ENCODE data around the gene SLC10A7. TPM values are rescaled to one million over a fixed set of nuclear protein-coding genes. Genes with fewer than 3 reads are reported as not detected.
A peak's percentile ranks its signal among the peaks of the same experiment; 100 is the strongest.

The SLC10A7 gene
- total and polyA plus RNA-seq, 7 experiments from 2014 or later = 7.9 to 26.8 (median 15.0) TPM

- peaks cover 0 to 5% (median 0%) of the 10 kb centered on the region in 3 experiments for H3K9me3 ChIP-seq (ENCODE audit: control insufficient read depth in 2 of 3, low read length in 3 of 3)
- POLR2A ChIA-PET = no interaction called here
- no peak overlapping the region for H3K4me3 ChIP-seq (ENCODE audit: low read length)
- Mint-ChIP-seq H3K27ac (no peak overlapping the region), H3K4me3 (no peak overlapping the region), H3K9me3 (peaks cover 7 to 53% (median 16%) of the 10 kb centered on the region in 11 donors), H3K27me3 (peaks cover 0 to 18% (median 14%) of the 10 kb centered on the region in 5 donors), H3K36me3 (peaks cover 0 to 3% (median 0%) of the 10 kb centered on the region in 5 donors), H3K4me1 (no peaks in the 10 kb centered on the region)
- no peak for DNase-seq
- ATAC-seq = no peak
- H3K27ac ChIP-seq (ENCODE audit: low read depth, low read length) = no peak overlapping the region
- H3K4me1 ChIP-seq (ENCODE audit: control insufficient read depth in 2 of 2, insufficient read depth in 2 of 2, low read length in 2 of 2) = no peaks in the 10 kb centered on the region
- intact Hi-C loops (cut with micrococcal nuclease) = no loop called here
- no peaks in the 10 kb centered on the region for H3K27me3 ChIP-seq (ENCODE audit: control insufficient read depth in 2 of 2, insufficient read depth in 2 of 2, low read length in 2 of 2)
- H3K36me3 ChIP-seq (ENCODE audit: control insufficient read depth in 2 of 3, insufficient read depth in 3 of 3, low read length in 3 of 3) = no peaks in the 10 kb centered on the region
- CTCF ChIA-PET = interaction anchor here (0.6 kb wide), 1 partner anchor 40 kb away, joined by 3 read pairs; no protein-coding TSS in a partner anchor
These were observed 12.4 kb upstream of the SLC10A7 start for GRCh38 chr4:146534178-146534577.

DNA sequence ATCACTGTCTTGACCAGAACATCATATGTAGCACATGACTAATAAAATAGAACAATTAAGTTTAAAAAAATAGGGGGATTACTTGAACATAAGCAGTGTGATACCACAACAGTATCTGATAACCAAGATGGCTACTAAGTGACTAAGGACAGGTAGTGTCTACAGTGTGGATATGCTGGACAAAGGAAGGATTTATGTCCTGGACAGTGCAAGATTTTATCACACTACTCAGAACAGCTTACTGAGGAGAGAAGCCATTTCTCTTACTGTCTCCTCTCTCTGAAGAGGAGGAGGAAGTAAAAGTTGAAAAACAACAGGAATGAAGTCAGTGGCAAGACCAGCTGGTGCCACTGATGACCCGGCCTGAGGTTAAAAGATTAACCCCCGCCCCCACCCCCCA, 4.0 kb upstream of the SLC10A7 start:
- H3K27me3 ChIP-seq (ENCODE audit: control insufficient read depth in 2 of 2, insufficient read depth in 2 of 2, low read length in 2 of 2) = no peaks in the 10 kb centered on the region
- no peak overlapping the region for H3K27ac ChIP-seq (ENCODE audit: low read depth, low read length)
- H3K9me3 ChIP-seq (ENCODE audit: control insufficient read depth in 2 of 3, low read length in 3 of 3) = no peaks in the 10 kb centered on the region
- Mint-ChIP-seq H3K27ac (no peak overlapping the region), H3K9me3 (peaks cover 0 to 14% (median 6%) of the 10 kb centered on the region in 11 donors), H3K36me3 (peaks cover 0 to 8% (median 5%) of the 10 kb centered on the region in 5 donors), H3K27me3 (peaks cover 0 to 12% (median 6%) of the 10 kb centered on the region in 5 donors), H3K4me1 (peaks cover 14 to 22% (median 20%) of the 10 kb centered on the region in 7 donors), H3K4me3 (no peak overlapping the region)
- DNase-seq (no peak), ATAC-seq (no peak)
- intact Hi-C loops (cut with micrococcal nuclease) = loop anchor here (10.0 kb wide), 2 partner anchors 591 to 1919 kb away; partner anchors contain the start of genes NR3C2 (in 1 of the 2) and ZNF827 (in 1 of the 2)
- ChIA-PET POLR2A (no interaction called here), CTCF (no interaction called here)
- no peak overlapping the region for H3K4me3 ChIP-seq (ENCODE audit: low read length)
- H3K36me3 ChIP-seq (ENCODE audit: control insufficient read depth in 2 of 3, insufficient read depth in 3 of 3, low read length in 3 of 3) = peaks cover 0 to 17% (median 0%) of the 10 kb centered on the region in 3 experiments
- H3K4me1 ChIP-seq (ENCODE audit: control insufficient read depth in 2 of 2, insufficient read depth in 2 of 2, low read length in 2 of 2) = peaks cover 7 to 10% of the 10 kb centered on the region in 2 donors

DNA sequence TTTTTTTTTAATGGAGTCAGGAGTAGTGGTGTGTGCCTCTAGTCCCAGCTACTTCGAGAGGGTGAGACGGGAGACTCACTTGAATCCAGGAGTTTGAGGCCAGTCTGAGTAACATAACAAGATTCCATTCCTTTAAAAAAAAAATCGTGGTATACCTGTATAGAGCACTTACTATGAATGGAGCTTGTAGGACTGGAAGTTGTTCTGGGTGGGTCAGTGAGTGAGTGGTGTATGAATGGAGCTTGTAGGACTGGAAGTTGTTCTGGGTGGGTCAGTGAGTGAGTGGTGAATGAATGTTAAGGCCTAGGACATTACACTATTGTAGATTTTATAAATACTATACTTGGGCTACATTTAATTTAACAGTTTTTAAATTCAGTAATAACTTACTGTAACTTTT, 2.9 kb upstream of the SLC10A7 start:
- Histone ChIP-seq H3K27me3 (ENCODE audit: control insufficient read depth in 2 of 2, insufficient read depth in 2 of 2, low read length in 2 of 2) (no peaks in the 10 kb centered on the region), H3K27ac (ENCODE audit: low read depth, low read length) (no peak overlapping the region), H3K4me1 (ENCODE audit: control insufficient read depth in 2 of 2, insufficient read depth in 2 of 2, low read length in 2 of 2) (peaks cover 13 to 19% of the 10 kb centered on the region in 2 donors), H3K9me3 (ENCODE audit: control insufficient read depth in 2 of 3, low read length in 3 of 3) (no peaks in the 10 kb centered on the region), H3K4me3 (ENCODE audit: low read length) (no peak overlapping the region), H3K36me3 (ENCODE audit: control insufficient read depth in 2 of 3, insufficient read depth in 3 of 3, low read length in 3 of 3) (peaks cover 0 to 17% (median 0%) of the 10 kb centered on the region in 3 experiments)
- peaks cover 0 to 7% (median 4%) of the 10 kb centered on the region in 5 donors for H3K36me3 Mint-ChIP-seq
- H3K27ac Mint-ChIP-seq = peak overlapping the region in 1 of 9 donors; percentile 59
- ChIA-PET POLR2A (no interaction called here), CTCF (no interaction called here)
- DNase-seq (no peak), ATAC-seq (no peak)
- H3K9me3 Mint-ChIP-seq = peaks cover 0 to 6% (median 0%) of the 10 kb centered on the region in 11 donors
- intact Hi-C loops (cut with micrococcal nuclease) = loop anchor here (5.0 to 10.0 kb wide), 7 partner anchors 423 to 1920 kb away; partner anchors contain the start of genes ABCE1 (in 1 of the 2), ANAPC10 (in 1 of the 2), MMAA (in 1 of the 2) and NR3C2 (in 1 of the 2)
- H3K4me1 Mint-ChIP-seq = peaks cover 14 to 22% (median 20%) of the 10 kb centered on the region in 7 donors
- H3K4me3 Mint-ChIP-seq = peak overlapping the region in 1 of 10 donors; percentile 6
- H3K27me3 Mint-ChIP-seq = peaks cover 0 to 12% (median 0%) of the 10 kb centered on the region in 5 donors

DNA sequence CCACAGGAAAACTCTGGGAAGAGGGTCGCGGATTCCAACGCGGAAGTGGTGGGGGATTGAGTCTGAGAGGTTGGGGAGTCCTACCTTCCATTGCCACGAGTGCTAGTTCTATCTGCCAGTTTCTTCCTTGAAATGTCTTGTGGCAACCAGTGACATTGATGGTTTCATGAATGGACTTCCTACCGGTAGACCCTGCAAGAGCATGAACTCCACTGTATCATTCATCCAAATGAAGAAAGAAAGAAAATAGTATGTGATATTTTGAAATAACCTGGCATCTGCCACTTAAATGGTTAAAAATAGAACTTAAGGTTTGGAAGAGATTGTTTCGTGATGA, 1.1 kb upstream of the SLC10A7 start:
- H3K27ac Mint-ChIP-seq = peak overlapping the region in 3 of 9 donors; percentile 58 to 77 (median 69)
- Histone ChIP-seq H3K4me1 (ENCODE audit: control insufficient read depth in 2 of 2, insufficient read depth in 2 of 2, low read length in 2 of 2) (peaks cover 13 to 24% of the 10 kb centered on the region in 2 donors), H3K27me3 (ENCODE audit: control insufficient read depth in 2 of 2, insufficient read depth in 2 of 2, low read length in 2 of 2) (no peaks in the 10 kb centered on the region), H3K36me3 (ENCODE audit: control insufficient read depth in 2 of 3, insufficient read depth in 3 of 3, low read length in 3 of 3) (peaks cover 0 to 17% (median 0%) of the 10 kb centered on the region in 3 experiments), H3K9me3 (ENCODE audit: control insufficient read depth in 2 of 3, low read length in 3 of 3) (no peaks in the 10 kb centered on the region), H3K27ac (ENCODE audit: low read depth, low read length) (peak overlapping the region; percentile 85), H3K4me3 (ENCODE audit: low read length) (peak overlapping the region; percentile 95)
- H3K9me3 Mint-ChIP-seq = no peaks in the 10 kb centered on the region
- no peak overlapping the region for H3K4me3 Mint-ChIP-seq
- H3K27me3 Mint-ChIP-seq = peaks cover 0 to 7% (median 0%) of the 10 kb centered on the region in 5 donors
- DNase-seq (peak in 3 of 9 donors; percentile 30 to 42 (median 40)), ATAC-seq (peak; percentile 16)
- H3K36me3 Mint-ChIP-seq = peaks cover 0 to 7% (median 4%) of the 10 kb centered on the region in 5 donors
- H3K4me1 Mint-ChIP-seq = peaks cover 17 to 32% (median 29%) of the 10 kb centered on the region in 7 donors
- POLR2A ChIA-PET = interaction anchor here (0.8 kb wide), 1 partner anchor 558 kb away, joined by 3 read pairs; no protein-coding TSS in a partner anchor
- CTCF ChIA-PET = no interaction called here
- intact Hi-C loops (cut with micrococcal nuclease) = loop anchor here (1.0 to 10.0 kb wide), 12 partner anchors 348 to 1922 kb away; partner anchors contain the start of genes MMAA (in 2 of the 2), TTC29 (in 2 of the 2), ABCE1 (in 1 of the 2) and ANAPC10 (in 1 of the 2)

- peak; percentile 93 for ATAC-seq
- Histone ChIP-seq H3K4me3 (ENCODE audit: low read length) (peak overlapping the region; percentile 95), H3K4me1 (ENCODE audit: control insufficient read depth in 2 of 2, insufficient read depth in 2 of 2, low read length in 2 of 2) (peaks cover 13 to 24% of the 10 kb centered on the region in 2 donors), H3K27me3 (ENCODE audit: control insufficient read depth in 2 of 2, insufficient read depth in 2 of 2, low read length in 2 of 2) (no peaks in the 10 kb centered on the region), H3K9me3 (ENCODE audit: control insufficient read depth in 2 of 3, low read length in 3 of 3) (no peaks in the 10 kb centered on the region), H3K36me3 (ENCODE audit: control insufficient read depth in 2 of 3, insufficient read depth in 3 of 3, low read length in 3 of 3) (peaks cover 0 to 17% (median 0%) of the 10 kb centered on the region in 3 experiments), H3K27ac (ENCODE audit: low read depth, low read length) (peak overlapping the region; percentile 85)
- peak overlapping the region in 2 of 9 donors; percentile 58 to 69 for H3K27ac Mint-ChIP-seq
- no peaks in the 10 kb centered on the region for H3K9me3 Mint-ChIP-seq
- H3K36me3 Mint-ChIP-seq = peaks cover 0 to 5% (median 4%) of the 10 kb centered on the region in 5 donors
- peaks cover 0 to 7% (median 0%) of the 10 kb centered on the region in 5 donors for H3K27me3 Mint-ChIP-seq
- CTCF ChIA-PET = no interaction called here
- H3K4me1 Mint-ChIP-seq = peaks cover 17 to 37% (median 31%) of the 10 kb centered on the region in 7 donors
- H3K4me3 Mint-ChIP-seq = no peak overlapping the region
- POLR2A ChIA-PET = interaction anchor here (0.8 kb wide), 1 partner anchor 558 kb away, joined by 3 read pairs; no protein-coding TSS in a partner anchor
- intact Hi-C loops (cut with micrococcal nuclease) = loop anchor here (1.0 to 10.0 kb wide), 12 partner anchors 347 to 1923 kb away; partner anchors contain the start of genes MMAA (in 2 of the 2), TTC29 (in 2 of the 2), ABCE1 (in 1 of the 2) and ANAPC10 (in 1 of the 2)
- DNase-seq = peak; percentile 63 to 83 (median 76)
These were observed 543 bp upstream of the SLC10A7 start for GRCh38 chr4:146522098-146522868.

DNA sequence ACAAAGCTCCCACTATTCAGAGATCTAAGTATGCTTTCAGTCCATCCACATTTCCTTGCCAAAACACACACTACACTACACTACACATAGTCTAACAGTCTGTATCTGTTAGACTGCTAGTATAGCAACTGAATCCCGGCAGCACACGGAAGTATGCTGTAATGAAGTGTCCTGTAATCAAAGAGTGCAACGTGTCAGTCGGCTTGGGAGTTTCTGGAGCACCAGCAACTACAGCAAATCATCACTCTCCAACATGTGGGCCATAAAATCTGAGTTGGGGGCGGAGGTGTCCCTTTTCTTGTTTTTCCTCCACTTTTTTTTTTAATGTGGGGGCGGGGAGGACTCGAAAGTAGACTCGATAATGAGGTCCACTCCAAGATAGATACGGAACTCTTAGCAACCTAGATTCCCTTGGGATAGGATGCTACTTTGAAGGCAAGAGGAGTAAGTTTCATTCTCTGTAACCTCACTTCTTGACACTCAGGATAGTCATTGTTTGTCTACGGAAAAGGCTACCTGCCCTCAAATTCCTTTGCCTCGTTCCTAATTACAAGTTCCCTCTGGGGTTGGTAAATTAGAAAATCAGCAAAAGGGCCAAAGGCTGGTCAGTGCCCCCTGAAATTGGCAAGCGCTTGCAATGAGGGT, 722 bp downstream of the SLC10A7 start:
- ChIA-PET POLR2A (no interaction called here), CTCF (no interaction called here)
- peaks cover 16 to 37% (median 31%) of the 10 kb centered on the region in 7 donors for H3K4me1 Mint-ChIP-seq
- Histone ChIP-seq H3K4me3 (ENCODE audit: low read length) (peak overlapping the region; percentile 95), H3K27me3 (ENCODE audit: control insufficient read depth in 2 of 2, insufficient read depth in 2 of 2, low read length in 2 of 2) (no peaks in the 10 kb centered on the region), H3K4me1 (ENCODE audit: control insufficient read depth in 2 of 2, insufficient read depth in 2 of 2, low read length in 2 of 2) (peaks cover 13 to 24% of the 10 kb centered on the region in 2 donors), H3K9me3 (ENCODE audit: control insufficient read depth in 2 of 3, low read length in 3 of 3) (no peaks in the 10 kb centered on the region), H3K27ac (ENCODE audit: low read depth, low read length) (peak overlapping the region; percentile 85), H3K36me3 (ENCODE audit: control insufficient read depth in 2 of 3, insufficient read depth in 3 of 3, low read length in 3 of 3) (peaks cover 0 to 17% (median 0%) of the 10 kb centered on the region in 3 experiments)
- H3K4me3 Mint-ChIP-seq = no peak overlapping the region
- H3K27ac Mint-ChIP-seq = no peak overlapping the region
- H3K27me3 Mint-ChIP-seq = no peaks in the 10 kb centered on the region
- peaks cover 0 to 5% (median 1%) of the 10 kb centered on the region in 5 donors for H3K36me3 Mint-ChIP-seq
- DNase-seq = peak in 8 of 9 donors; percentile 2 to 39 (median 22)
- ATAC-seq = peak; percentile 34
- H3K9me3 Mint-ChIP-seq = no peaks in the 10 kb centered on the region
- intact Hi-C loops (cut with micrococcal nuclease) = loop anchor here (1.0 to 10.0 kb wide), 13 partner anchors 63 to 1924 kb away; partner anchors contain the start of genes ABCE1 (in 1 of the 2), ANAPC10 (in 1 of the 2), LSM6 (in 1 of the 2) and MMAA (in 1 of the 2)

Data from naive thymus-derived CD4-positive, alpha-beta T cell (primary cell).